H1 (cell line): ENCODE results near the gene NPTXR. TPM values are rescaled to one million over a fixed set of nuclear protein-coding genes. Genes with fewer than 3 reads are reported as not detected.

Experiments
- CTCF ChIA-PET: fragments of 300-600 bp; sonication (Branson Sonifier 250); formaldehyde crosslinking; loops from one replicate; lab custom pipeline; 2021; ENCODE audit not compliant: partially characterized antibody; lab: Charles Lee
- POLR2A ChIA-PET: fragments of 300-600 bp; sonication (Branson Sonifier 250); formaldehyde crosslinking; loops from one replicate; lab custom pipeline; 2021; ENCODE audit warnings: inconsistent platforms; ENCODE audit not compliant: partially characterized antibody; lab: Charles Lee
- DNase-seq, 2 experiments: peaks; one replicate each; pipeline versions ENCODE4 v3.0.0 to v3.0.0-alpha.2; 2010 to 2022; ENCODE audit warnings: low spot score in 2 of 2, low read depth in 1 of 2, mixed read lengths in 1 of 2
- FAIRE-seq: peaks from 2 replicates; lab custom pipeline; 2011; peaks lifted over from hg19 to GRCh38; lab: Jason Lieb, UNC
- H2AFZ ChIP-seq: 2 replicates; pipeline ENCODE4 v1.8.1; 2012; ENCODE audit warnings: low read length, inconsistent platforms
- H2AK5ac ChIP-seq: 2 replicates; pipeline ENCODE4 v1.6.1; 2013; ENCODE audit warnings: low read depth, low read length
- H2BK120ac ChIP-seq: replicated peaks from 2 replicates; pipeline ENCODE3; 2013; ENCODE audit warnings: low read depth, low read length, inconsistent platforms
- H2BK12ac ChIP-seq: 2 replicates; pipeline ENCODE4 v1.6.1; 2013; ENCODE audit warnings: low read depth, low read length
- H2BK15ac ChIP-seq: 2 replicates; pipeline ENCODE4 v1.6.1; 2013; ENCODE audit warnings: low read length
- H2BK20ac ChIP-seq: 2 replicates; pipeline ENCODE4 v1.6.1; 2013; ENCODE audit warnings: low read length
- H2BK5ac ChIP-seq: 2 replicates; pipeline ENCODE4 v1.6.1; 2013; ENCODE audit warnings: low read depth, low read length
- H3K14ac ChIP-seq: 2 replicates; pipeline ENCODE4 v1.6.1; 2013; ENCODE audit warnings: inconsistent platforms; ENCODE audit not compliant: insufficient read length
- H3K18ac ChIP-seq: 2 replicates; pipeline ENCODE4 v1.6.1; 2013; ENCODE audit warnings: low read length; ENCODE audit errors: extremely low read depth
- H3K23ac ChIP-seq: 2 replicates; pipeline ENCODE4 v1.6.1; 2013; ENCODE audit warnings: inconsistent platforms; ENCODE audit not compliant: insufficient read length
- H3K23me2 ChIP-seq: 2 replicates; pipeline ENCODE4 v1.6.1; 2013; ENCODE audit warnings: low read depth, low read length
- H3K27ac ChIP-seq: 2 replicates; pipeline ENCODE4 v1.6.1; 2011; ENCODE audit warnings: low read depth, low read length, inconsistent platforms
- H3K27me3 ChIP-seq, 4 experiments: replicated peaks in 1 of 4; 1 replicate in 1 of 4; 2 replicates in 3 of 4; pipeline versions ENCODE4 v1.6.1 to v1.8.1; 2011 to 2013; ENCODE audit warnings: low read length in 3 of 4, mild to moderate bottlenecking in 3 of 4, inconsistent platforms in 2 of 4, mixed read lengths in 2 of 4, moderate library complexity in 1 of 4; ENCODE audit not compliant: control insufficient read depth in 3 of 4, insufficient read depth in 3 of 4; ENCODE audit errors: extremely low read depth in 1 of 4
- H3K36me3 ChIP-seq, 4 experiments: 2 replicates each; pipeline versions ENCODE4 v1.6.1 to v1.8.1; 2011 to 2013; ENCODE audit warnings: mild to moderate bottlenecking in 4 of 4, low read length in 3 of 4, moderate library complexity in 2 of 4, control low read depth in 1 of 4, inconsistent platforms in 1 of 4; ENCODE audit not compliant: insufficient read depth in 4 of 4, control insufficient read depth in 2 of 4
- H3K4ac ChIP-seq: replicated peaks from 2 replicates; pipeline ENCODE3; 2013; ENCODE audit warnings: low read length, low read depth, mixed read lengths, inconsistent platforms; ENCODE audit not compliant: insufficient read length
- H3K4me1 ChIP-seq, 4 experiments: replicated peaks in 1 of 4; 1 replicate in 1 of 4; 2 replicates in 3 of 4; pipeline versions ENCODE4 v1.6.1 to v1.8.1; 2011 to 2013; ENCODE audit warnings: low read length in 3 of 4, inconsistent platforms in 2 of 4, mixed read lengths in 1 of 4; ENCODE audit not compliant: insufficient read depth in 4 of 4, control insufficient read depth in 3 of 4
- H3K4me2 ChIP-seq, 2 experiments: 2 replicates each; pipeline versions ENCODE4 v1.6.1 to v1.8.1; 2011 to 2013; ENCODE audit warnings: low read depth in 2 of 2, low read length in 2 of 2, control low read depth in 1 of 2, inconsistent platforms in 1 of 2, mild to moderate bottlenecking in 1 of 2; ENCODE audit not compliant: insufficient read depth in 1 of 2
- H3K4me3 ChIP-seq, 4 experiments: fragments of 200-600, 300-600 bp in 1 of 4; sonication (generic), shearing (Covaris generic), sonication (Bioruptor Twin) in 1 of 4; 2 replicates each; pipeline versions ENCODE4 v1.5.1 to v1.8.1; 2011 to 2016; ENCODE audit warnings: low read length in 4 of 4, low read depth in 3 of 4, control low read depth in 2 of 4, inconsistent platforms in 2 of 4, mild to moderate bottlenecking in 2 of 4, mixed read lengths in 1 of 4, moderate library complexity in 1 of 4; ENCODE audit not compliant: insufficient read depth in 2 of 4; ENCODE audit errors: extremely low read depth in 1 of 4
- H3K56ac ChIP-seq: replicated peaks from 2 replicates; pipeline ENCODE3; 2013; ENCODE audit warnings: low read depth, mild to moderate bottlenecking, mixed read lengths, low read length, inconsistent platforms; ENCODE audit not compliant: insufficient read length
- H3K79me1 ChIP-seq: 2 replicates; pipeline ENCODE4 v1.6.1; 2013; ENCODE audit warnings: low read depth, low read length, control low read depth
- H3K79me2 ChIP-seq, 2 experiments: 2 replicates each; pipeline versions ENCODE4 v1.6.1 to v1.8.1; 2012 to 2013; ENCODE audit warnings: low read length in 2 of 2, mild to moderate bottlenecking in 2 of 2, inconsistent platforms in 1 of 2; ENCODE audit not compliant: insufficient read depth in 2 of 2, control insufficient read depth in 1 of 2
- H3K9ac ChIP-seq, 4 experiments: replicated peaks in 1 of 4; 1 replicate in 1 of 4; 2 replicates in 3 of 4; pipeline versions ENCODE4 v1.6.1 to v1.8.1; 2011 to 2013; ENCODE audit warnings: low read depth in 3 of 4, low read length in 3 of 4, control low read depth in 2 of 4, mild to moderate bottlenecking in 2 of 4, moderate library complexity in 2 of 4, inconsistent platforms in 1 of 4; ENCODE audit errors: extremely low read depth in 1 of 4
- H3K9me3 ChIP-seq, 2 experiments: 2 replicates each; pipeline versions ENCODE4 v1.6.1 to v1.8.1; 2012 to 2013; ENCODE audit warnings: mild to moderate bottlenecking in 2 of 2, moderate library complexity in 2 of 2, control low read depth in 1 of 2, inconsistent platforms in 1 of 2, low read depth in 1 of 2, low read length in 1 of 2, mixed read lengths in 1 of 2; ENCODE audit not compliant: insufficient read depth in 2 of 2
- H4K20me1 ChIP-seq, 2 experiments: replicated peaks in 1 of 2; 2 replicates each; pipeline versions ENCODE3 to v1.8.1; 2011 to 2013; ENCODE audit warnings: inconsistent platforms in 2 of 2, low read length in 2 of 2, mild to moderate bottlenecking in 1 of 2; ENCODE audit not compliant: insufficient read depth in 2 of 2, control insufficient read depth in 1 of 2
- H4K5ac ChIP-seq: 2 replicates; pipeline ENCODE4 v1.6.1; 2013; ENCODE audit warnings: low read length, low read depth, mixed read lengths, inconsistent platforms; ENCODE audit not compliant: insufficient read length
- H4K8ac ChIP-seq: 2 replicates; pipeline ENCODE4 v1.8.0; 2013; ENCODE audit warnings: mild to moderate bottlenecking, moderate library complexity, low read length, inconsistent platforms; ENCODE audit not compliant: insufficient read depth; ENCODE audit errors: extremely low read depth
- H4K91ac ChIP-seq: replicated peaks from 2 replicates; pipeline ENCODE3; 2013; ENCODE audit warnings: low read length, mixed read lengths, inconsistent platforms; ENCODE audit not compliant: insufficient read length
- CBX8 ChIP-seq: fragments of 300-800, 300-1000 bp; sonication (generic); IDR thresholded peaks from 2 replicates; pipeline ENCODE4 v1.7.1; 2016; ENCODE audit warnings: low read depth, low read length, borderline replicate concordance
- CEBPB ChIP-seq: IDR thresholded peaks from 2 replicates; pipeline ENCODE4 v1.6.1; 2012; ENCODE audit warnings: low read depth, low read length
- CHD1 ChIP-seq: IDR thresholded peaks from 2 replicates; pipeline ENCODE4 v1.6.1; 2012; ENCODE audit warnings: low read depth, low read length, improper control_type of control experiment
- E2F6 ChIP-seq: IDR thresholded peaks from 2 replicates; pipeline ENCODE4 v1.6.1; 2012; ENCODE audit warnings: inconsistent platforms
- FOSL1 ChIP-seq: IDR thresholded peaks from 2 replicates; pipeline ENCODE4 v1.6.1; 2011; ENCODE audit warnings: mild to moderate bottlenecking, low read depth, low read length, moderate library complexity; ENCODE audit not compliant: insufficient read depth
- KDM1A ChIP-seq: fragments of 200-600, 300-600 bp; sonication (generic); IDR thresholded peaks from 2 replicates; pipeline ENCODE4 v1.7.1; 2016; ENCODE audit warnings: mild to moderate bottlenecking, low read length, borderline replicate concordance
- KDM5A ChIP-seq: fragments of 200-600 bp; IDR thresholded peaks from 2 replicates; pipeline ENCODE4 v1.7.1; 2012; ENCODE audit warnings: mild to moderate bottlenecking, low read length, inconsistent platforms, mixed read lengths
- NRF1 ChIP-seq: IDR thresholded peaks from 2 replicates; pipeline ENCODE4 v1.6.1; 2011; ENCODE audit warnings: mild to moderate bottlenecking, low read depth, low read length, improper control_type of control experiment
- PHF8 ChIP-seq: fragments of 200-600 bp; sonication (generic); conservative IDR thresholded peaks from 2 replicates; pipeline ENCODE4 v1.7.1; 2012; ENCODE audit warnings: low read depth, mild to moderate bottlenecking, inconsistent platforms, low read length, moderate library complexity
- RAD21 ChIP-seq, 2 experiments: IDR thresholded peaks in 1 of 2; conservative IDR thresholded peaks in 1 of 2; 2 replicates each; pipeline ENCODE4 v1.6.1; 2011; ENCODE audit warnings: low read depth in 2 of 2, low read length in 2 of 2, improper control_type of control experiment in 1 of 2, inconsistent platforms in 1 of 2, mild to moderate bottlenecking in 1 of 2, moderate library complexity in 1 of 2
- SIRT6 ChIP-seq: IDR thresholded peaks from one replicate; pipeline ENCODE4 v1.7.1; 2012; ENCODE audit warnings: low read length, inconsistent platforms
- SIX5 ChIP-seq: IDR thresholded peaks from 2 replicates; pipeline ENCODE4 v1.6.1; 2011; ENCODE audit warnings: mild to moderate bottlenecking, low read depth, low read length
- SP4 ChIP-seq: IDR thresholded peaks from 2 replicates; pipeline ENCODE4 v1.6.1; 2012; ENCODE audit warnings: low read length, inconsistent platforms
- TAF1 ChIP-seq: IDR thresholded peaks from 2 replicates; pipeline ENCODE4 v1.6.1; 2011; ENCODE audit warnings: mild to moderate bottlenecking, low read depth, low read length
- TEAD4 ChIP-seq: IDR thresholded peaks from 2 replicates; pipeline ENCODE4 v1.6.1; 2012; ENCODE audit warnings: low read depth, low read length, inconsistent platforms, mixed read lengths
- WGBS, 2 experiments: shearing (Covaris generic) in 1 of 2; methylation state at CpG; one replicate each; pipeline versions ENCODE4 v1.1.6 to v1.1.7; 2013 to 2015; ENCODE audit warnings: low lambda C conversion rate in 2 of 2, mixed read lengths in 2 of 2, inconsistent platforms in 1 of 2, low coverage in 1 of 2, missing lambda C conversion rate in 1 of 2; ENCODE audit not compliant: insufficient replicate concordance in 2 of 2, insufficient coverage in 1 of 2, insufficient read length in 1 of 2; ENCODE audit errors: extremely low coverage in 1 of 2, missing lambda C conversion rate in 1 of 2; 5-methylcytosine and 5-hydroxymethylcytosine counted together
- polyA plus RNA-seq, 7 experiments: library from polyadenylated mRNA; depleted of rRNA in 3 of 7; stranded (reverse) in 5 of 7; unstranded in 2 of 7; fragments of >200 nt in 5 of 7; fragments of 200-250 nt in 2 of 7; gene quantifications; 1 replicate in 5 of 7; 2 replicates in 1 of 7; 4 replicates in 1 of 7; pipeline versions ENCODE4 v1.2.1 to v1.2.3, GENCODE V29; 2011 to 2013; ENCODE audit warnings: missing spikeins in 2 of 7, mixed read lengths in 2 of 7
- total RNA-seq: library from RNA; stranded (reverse); fragmentation: NEBNext Ultra II Directional; extraction: Animal tissue kit (Norgen Biotek cat#: 25700); gene quantifications from 2 replicates; pipeline ENCODE4 v1.2.1, GENCODE V29; 2021

NPTXR gene
- total and polyA plus RNA-seq, 2 of the 8 experiments (the other 6 are each of a cell fraction or from before 2014, with no cell fraction given) = 3.7 to 6.4 TPM

GRCh38 chr22:38890377-38890776 lies 46.5 kb upstream of the NPTXR start:
- Histone ChIP-seq H3K23ac (no peak overlapping the region), H2BK20ac (no peak overlapping the region), H3K36me3 (no peaks in the 10 kb centered on the region), H3K4me1 (no peaks in the 10 kb centered on the region), H3K56ac (no peak overlapping the region), H3K4ac (no peak overlapping the region), H3K4me2 (no peak overlapping the region), H3K9me3 (no peaks in the 10 kb centered on the region), H3K18ac (no peak overlapping the region), H2BK12ac (no peak overlapping the region), H4K91ac (no peak overlapping the region), H3K79me1 (no peaks in the 10 kb centered on the region), H2BK15ac (no peak overlapping the region), H4K8ac (no peak overlapping the region), H4K5ac (no peak overlapping the region), H4K20me1 (no peaks in the 10 kb centered on the region), H3K27ac (no peak overlapping the region), H3K23me2 (no peaks in the 10 kb centered on the region), H2BK5ac (no peak overlapping the region), H2AFZ (no peak overlapping the region), H3K27me3 (no peaks in the 10 kb centered on the region), H3K9ac (no peak overlapping the region), H2AK5ac (no peak overlapping the region), H2BK120ac (no peak overlapping the region), H3K79me2 (no peaks in the 10 kb centered on the region), H3K14ac (no peak overlapping the region), H3K4me3 (no peak overlapping the region)
- DNase-seq (no peak), FAIRE-seq (no peak)
- CTCF ChIA-PET = interaction anchor here (0.6 to 0.7 kb wide), 2 partner anchors 34 to 1930 kb away, joined by 3 to 4 read pairs; no protein-coding TSS in a partner anchor
- 92% methylated on average over 5 of the region's 5 CpGs; no CpG with 5 or more reads in 1 of the 2 experiments for WGBS, 2 experiments
- POLR2A ChIA-PET = interaction anchor here (0.6 kb wide), 2 partner anchors 40 to 69 kb away, joined by 3 read pairs; no protein-coding TSS in a partner anchor
- TF ChIP-seq CEBPB = no peak
- no peak for TF ChIP-seq RAD21 (IDR thresholded peaks at IDR 0.05 in 1 of 2, conservative IDR thresholded peaks at IDR 0.05 in 1 of 2; ENCODE audit: low read depth in 2 of 2, low read length in 2 of 2)
- TF ChIP-seq PHF8 = no peak
- no peak for TF ChIP-seq NRF1
- no peak for TF ChIP-seq SIRT6
- TF ChIP-seq E2F6 = no peak
- no peak for TF ChIP-seq FOSL1
- TF ChIP-seq CBX8 = no peak
- TF ChIP-seq KDM1A = no peak
- no peak for TF ChIP-seq SIX5
- no peak for TF ChIP-seq SP4
- TF ChIP-seq CHD1 = no peak
- TF ChIP-seq TEAD4 = no peak
- TF ChIP-seq KDM5A = no peak
- no peak for TF ChIP-seq TAF1
